RWPE1 (cell line): ENCODE results near the gene RNU1-4.
"Not testable (repeated sequence)": the region's sequence is repeated elsewhere in the genome, so short reads cannot be mapped to it uniquely, and the experiment has no call there.

Experiments used
- CTCF ChIA-PET: fragments of 350-600 bp; sonication (Branson Sonifier 250); formaldehyde crosslinking; extraction: SDS; loops from one replicate; lab custom pipeline; 2021; lab: Yijun Ruan, JAX
- POLR2A ChIA-PET: fragments of 400-600 bp; formaldehyde crosslinking; extraction: SDS; loops from one replicate; lab custom pipeline; 2020; ENCODE audit warnings: antibody characterized with exemption; ENCODE audit not compliant: low non-redundant PET; lab: Yijun Ruan, JAX
- DNase-seq: peaks from one replicate; pipeline ENCODE4 v3.0.0; 2012; ENCODE audit warnings: low spot score
- H3K27ac ChIP-seq: fragments of 450-650 bp; 2 replicates; pipeline ENCODE4 v1.5.1; 2017
- TF ChIP-seq, protein P1 (sequence below): fragments of 450-650 bp; conservative IDR thresholded peaks from 2 replicates; pipeline ENCODE4 v1.5.1; 2017; ENCODE audit warnings: low read depth, mild to moderate bottlenecking

The RNU1-4 gene

DNA sequence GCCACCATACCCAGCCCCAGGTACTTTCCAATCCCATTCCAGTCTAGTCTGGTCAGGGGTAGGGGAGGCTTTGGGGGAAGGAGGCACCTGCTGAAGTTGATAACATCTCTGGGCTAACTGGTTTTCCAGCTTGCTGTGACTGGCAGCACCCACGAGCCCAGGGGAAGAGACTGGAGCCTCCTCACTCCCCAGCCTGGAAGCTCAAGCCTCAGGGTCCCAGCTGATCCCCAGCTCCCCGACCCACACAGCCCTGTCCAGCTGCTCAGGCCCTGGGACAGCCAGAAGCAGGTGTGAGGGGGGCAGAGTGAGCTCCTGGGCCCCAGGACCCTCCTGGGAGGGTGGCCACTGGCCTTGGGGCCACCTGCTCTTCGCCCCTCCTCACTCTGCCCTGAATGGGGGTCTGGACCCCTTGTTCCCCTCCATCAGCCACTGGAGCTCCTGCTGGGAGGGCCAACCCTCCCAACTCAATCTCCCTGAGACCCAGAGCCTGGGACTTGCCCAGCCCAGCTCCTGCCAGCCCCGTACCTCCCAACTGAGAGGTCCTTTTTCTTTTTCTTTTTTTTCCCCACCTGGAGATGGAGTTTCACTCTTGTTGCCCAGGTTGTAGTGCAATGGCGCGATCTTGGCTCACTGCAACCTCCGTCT lies 23.5 kb upstream of the RNU1-4 start:
- H3K27ac ChIP-seq: no peak overlapping the region
- CTCF ChIA-PET: interaction anchor here (1.0 to 1.4 kb wide), 3 partner anchors 10 to 12 kb away, joined by 3 to 4 read pairs (median 4); no protein-coding TSS in a partner anchor
- no peak for DNase-seq
- POLR2A ChIA-PET: no interaction called here
- TF ChIP-seq, protein P1, sequence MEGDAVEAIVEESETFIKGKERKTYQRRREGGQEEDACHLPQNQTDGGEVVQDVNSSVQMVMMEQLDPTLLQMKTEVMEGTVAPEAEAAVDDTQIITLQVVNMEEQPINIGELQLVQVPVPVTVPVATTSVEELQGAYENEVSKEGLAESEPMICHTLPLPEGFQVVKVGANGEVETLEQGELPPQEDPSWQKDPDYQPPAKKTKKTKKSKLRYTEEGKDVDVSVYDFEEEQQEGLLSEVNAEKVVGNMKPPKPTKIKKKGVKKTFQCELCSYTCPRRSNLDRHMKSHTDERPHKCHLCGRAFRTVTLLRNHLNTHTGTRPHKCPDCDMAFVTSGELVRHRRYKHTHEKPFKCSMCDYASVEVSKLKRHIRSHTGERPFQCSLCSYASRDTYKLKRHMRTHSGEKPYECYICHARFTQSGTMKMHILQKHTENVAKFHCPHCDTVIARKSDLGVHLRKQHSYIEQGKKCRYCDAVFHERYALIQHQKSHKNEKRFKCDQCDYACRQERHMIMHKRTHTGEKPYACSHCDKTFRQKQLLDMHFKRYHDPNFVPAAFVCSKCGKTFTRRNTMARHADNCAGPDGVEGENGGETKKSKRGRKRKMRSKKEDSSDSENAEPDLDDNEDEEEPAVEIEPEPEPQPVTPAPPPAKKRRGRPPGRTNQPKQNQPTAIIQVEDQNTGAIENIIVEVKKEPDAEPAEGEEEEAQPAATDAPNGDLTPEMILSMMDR: no peak

DNA sequence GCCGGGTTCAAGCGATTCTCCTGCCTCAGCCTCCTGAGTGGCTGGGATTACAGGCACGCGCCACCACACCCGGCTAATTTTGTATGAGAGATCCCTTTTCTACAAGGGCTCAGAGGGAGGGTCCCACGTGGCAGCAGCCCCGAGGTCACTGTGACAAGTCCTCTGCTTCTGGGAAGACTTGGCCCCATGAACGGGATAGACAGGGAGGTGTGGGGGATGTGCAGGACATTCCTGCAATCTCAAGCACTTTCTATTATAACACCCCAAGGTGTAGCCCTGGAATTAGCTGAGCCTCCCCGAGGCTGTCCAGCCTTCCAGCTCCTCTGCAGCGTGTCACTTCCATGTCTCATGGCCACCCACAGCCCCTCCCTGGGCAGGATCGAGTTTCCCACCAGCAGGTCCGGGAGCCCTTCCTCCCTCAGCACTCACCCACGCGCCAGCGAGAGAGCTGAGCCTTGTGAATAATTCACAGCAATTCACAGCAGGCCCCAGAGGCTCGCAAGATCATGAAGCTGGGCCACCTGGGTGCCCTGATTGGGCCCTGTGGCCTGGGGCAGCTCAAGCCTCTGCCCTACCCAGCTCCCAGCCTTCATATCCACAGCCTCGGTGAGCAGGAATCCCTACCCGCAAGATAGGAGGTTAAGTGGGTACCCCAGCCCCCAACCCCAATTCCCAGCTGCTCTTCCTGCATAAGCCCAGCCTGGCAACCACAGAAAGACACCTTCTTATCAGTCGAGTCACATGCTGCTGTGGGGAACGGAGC lies 22.8 kb upstream of the RNU1-4 start:
- TF ChIP-seq, protein P1: no peak
- ChIA-PET CTCF (interaction anchor here (0.6 to 1.4 kb wide), 4 partner anchors 9 to 193 kb away, joined by 3 to 4 read pairs (median 4); no protein-coding TSS in a partner anchor), POLR2A (no interaction called here)
- H3K27ac ChIP-seq: no peak overlapping the region
- no peak for DNase-seq

DNA sequence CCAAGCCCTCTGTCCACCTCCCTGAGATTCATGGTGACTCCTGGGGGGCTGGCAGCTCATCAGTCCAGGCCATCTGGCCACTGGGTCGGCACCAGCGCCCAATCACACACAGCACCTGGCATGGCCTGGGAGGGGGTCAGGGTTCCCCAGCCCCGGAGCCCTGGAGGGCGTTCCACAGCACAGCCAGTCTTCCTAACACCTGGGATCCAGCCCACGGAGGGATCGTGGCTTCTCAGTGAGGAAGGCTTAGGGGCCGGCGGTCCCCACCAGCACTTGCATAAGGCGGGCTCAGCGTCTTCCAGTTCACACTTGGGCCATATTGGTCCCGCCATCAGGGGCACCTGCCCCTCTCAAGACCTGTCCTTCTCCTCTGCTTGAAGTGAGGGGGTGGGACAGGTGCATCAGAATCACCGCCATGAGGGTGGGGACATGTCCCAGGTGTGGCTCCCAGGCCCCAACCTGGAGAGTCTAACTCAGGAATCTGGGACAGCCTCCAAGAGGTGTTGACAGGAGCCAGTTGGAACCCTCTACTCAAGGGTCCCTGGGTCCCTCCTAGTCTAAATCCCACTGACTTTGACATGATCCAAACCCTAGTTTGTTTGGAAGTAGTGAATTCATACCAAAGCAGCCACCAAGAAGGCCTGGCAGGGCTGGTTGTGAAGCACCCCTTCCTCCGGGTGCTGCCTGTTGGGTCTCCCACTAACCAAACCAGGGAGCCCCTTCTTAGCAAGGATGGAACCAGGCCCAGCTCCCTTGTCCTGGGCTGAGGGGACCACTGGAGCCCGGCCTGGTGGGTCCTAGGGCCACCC lies 22.0 kb upstream of the RNU1-4 start:
- CTCF ChIA-PET: interaction anchor here (0.6 to 1.0 kb wide), 3 partner anchors 11 to 192 kb away, joined by 3 read pairs; no protein-coding TSS in a partner anchor
- DNase-seq, POLR2A ChIA-PET, H3K27ac ChIP-seq: not testable (repeated sequence)

DNA sequence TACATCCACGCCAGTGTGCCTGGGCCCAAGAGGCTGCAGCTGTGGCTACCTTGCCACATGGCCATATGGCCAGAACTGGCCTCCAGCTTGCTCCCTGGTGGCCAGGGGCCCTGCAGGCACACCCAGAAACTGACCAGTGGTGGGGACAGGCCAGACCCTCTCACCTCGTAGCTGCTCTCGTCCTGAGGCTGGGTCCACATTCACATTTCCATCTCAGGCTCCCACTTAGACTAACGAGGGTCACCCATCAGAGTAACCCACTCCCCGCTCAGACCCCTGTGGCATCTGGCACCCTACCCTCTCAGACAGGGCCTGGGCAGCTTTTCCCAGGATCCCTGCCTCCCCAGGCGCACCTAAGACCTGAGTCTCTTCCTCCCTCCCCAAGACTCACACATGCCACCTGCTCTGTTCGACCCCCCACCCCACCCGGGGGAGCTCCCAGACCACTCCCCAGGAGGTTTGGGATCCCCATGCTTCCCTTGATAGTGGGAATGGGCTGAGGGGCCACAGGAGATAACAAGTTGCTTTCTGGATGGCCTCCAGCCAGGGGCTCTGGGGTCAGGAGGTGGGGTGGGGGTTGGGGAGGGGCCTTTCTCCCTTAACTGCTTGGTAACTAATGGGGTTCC lies 21.3 kb upstream of the RNU1-4 start:
- no peak overlapping the region for H3K27ac ChIP-seq
- TF ChIP-seq, protein P1: no peak
- DNase-seq: no peak
- POLR2A ChIA-PET: no interaction called here
- CTCF ChIA-PET: interaction anchor here (1.0 kb wide), 1 partner anchor 23 kb away, joined by 3 read pairs; no protein-coding TSS in a partner anchor

DNA sequence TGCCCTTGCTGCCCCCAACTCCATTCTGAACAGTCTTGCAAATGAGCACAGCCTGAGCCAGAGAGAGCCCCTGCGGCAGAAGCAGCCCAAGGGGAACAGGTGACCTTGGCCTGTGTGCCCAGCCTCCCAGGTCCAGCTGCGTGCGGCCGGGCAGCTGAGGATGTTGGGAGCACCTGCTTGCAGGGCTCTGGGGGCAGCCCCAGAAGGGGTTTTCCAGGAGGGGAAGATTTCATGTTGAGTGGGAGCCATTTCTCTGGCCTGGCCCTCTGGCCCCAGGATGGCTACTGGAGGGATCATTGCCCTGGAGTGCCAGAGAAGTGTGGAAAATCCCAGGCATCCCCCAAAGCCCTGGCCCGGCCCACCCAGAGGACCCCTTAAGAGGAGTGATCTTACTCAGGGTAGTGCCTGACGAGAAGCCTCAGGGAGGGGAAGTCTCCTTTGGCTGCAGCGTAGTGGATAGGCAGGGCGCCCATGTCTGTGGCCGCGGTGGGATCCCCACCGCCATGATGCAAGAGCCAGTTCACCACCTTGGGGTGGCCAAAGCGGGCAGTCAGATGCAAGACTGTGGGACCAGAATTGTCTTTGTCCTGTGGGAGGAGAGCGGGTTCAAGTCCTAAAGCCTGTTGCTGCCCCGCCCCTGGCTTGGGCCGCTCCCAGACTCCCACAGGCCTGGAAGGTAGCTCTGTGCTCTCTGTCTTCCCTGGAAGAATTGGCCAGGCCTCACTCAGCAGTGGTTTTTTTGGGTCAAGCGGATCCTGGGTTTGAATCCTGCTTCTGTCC lies 20.6 kb upstream of the RNU1-4 start:
- POLR2A ChIA-PET: no interaction called here
- H3K27ac ChIP-seq: no peak overlapping the region
- TF ChIP-seq, protein P1: no peak
- no peak for DNase-seq
- CTCF ChIA-PET: interaction anchor here (0.5 to 1.3 kb wide), 2 partner anchors 10 to 345 kb away, joined by 3 to 7 read pairs; no protein-coding TSS in a partner anchor
